ENCODE data around the gene CRTAC1.

GRCh38 chr10:97836446-97836845 is 194.0 kb downstream of the CRTAC1 start:
- TF ChIP-seq JUNB (IDR thresholded peaks at IDR 0.05; ENCODE audit: unreplicated experiment), result no peak
- no peak for TF ChIP-seq POLR2AphosphoS5 (IDR thresholded peaks at IDR 0.05; ENCODE audit: low read depth)
- TF ChIP-seq EZH2phosphoT487 (IDR thresholded peaks at IDR 0.05; ENCODE audit: unreplicated experiment), result no peak
- TF ChIP-seq CTCF (conservative IDR thresholded peaks at IDR 0.05; ENCODE audit: low read depth in 2 of 2), result no peak
- TF ChIP-seq EZH2 (IDR thresholded peaks at IDR 0.05; ENCODE audit: low read depth, unreplicated experiment), result no peak
- TF ChIP-seq STAT1 (IDR thresholded peaks at IDR 0.05; ENCODE audit: unreplicated experiment), result no peak
- TF ChIP-seq REST (IDR thresholded peaks at IDR 0.05; ENCODE audit: unreplicated experiment), result no peak
- no peak for TF ChIP-seq ZNF462 (CRISPR knock-in tag; IDR thresholded peaks at IDR 0.05)

Measured in GM23338 (cell line).